NCI-H1417 treated with DMSO at 0.1 percent for 48 hours (cell line): ENCODE measurements around the gene LCN10.

Experiments
- DNase-seq: peaks from one replicate; lab custom pipeline; 2025; lab: John Stamatoyannopoulos, UW

Gene LCN10

GRCh38 chr9:136738960-136739359, 3.8 kb downstream of the LCN10 start:
- DNase-seq, result no peak

- DNase-seq, result no peak
Observed at GRCh38 chr9:136735812-136736480, 6.8 kb downstream of the LCN10 start.

DNA sequence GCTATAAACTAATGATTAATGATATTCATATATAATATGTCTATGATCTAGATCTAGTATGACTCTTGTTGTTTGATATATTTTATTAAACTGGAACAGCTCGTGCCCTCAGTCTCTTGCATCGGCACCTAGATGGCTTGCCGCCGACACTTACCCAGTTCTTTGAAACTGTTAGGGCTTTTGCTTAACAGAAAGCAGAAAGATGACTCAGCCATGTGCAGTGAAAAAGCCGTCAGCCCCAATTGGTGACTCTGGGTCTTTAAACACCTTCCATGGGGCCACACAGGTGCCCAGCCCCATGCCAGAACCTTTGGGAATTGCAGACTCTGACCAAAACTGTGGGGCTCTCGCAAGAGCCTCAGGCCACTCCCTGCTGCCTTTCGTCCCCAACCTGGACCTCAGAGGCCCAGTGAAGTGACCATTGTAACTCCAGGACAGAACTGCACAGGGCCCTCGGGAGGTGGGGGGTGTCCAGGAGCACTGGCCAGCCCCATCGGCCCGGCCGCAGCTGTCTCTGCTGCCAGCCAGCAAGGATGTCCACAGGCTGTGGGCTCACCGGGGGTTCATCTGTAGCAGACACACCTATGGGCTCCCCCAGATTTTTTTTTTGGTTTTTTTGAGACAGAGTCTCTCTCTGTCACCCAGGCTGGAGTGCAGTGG, 7.8 kb downstream of the LCN10 start:
- DNase-seq, result no peak

DNA sequence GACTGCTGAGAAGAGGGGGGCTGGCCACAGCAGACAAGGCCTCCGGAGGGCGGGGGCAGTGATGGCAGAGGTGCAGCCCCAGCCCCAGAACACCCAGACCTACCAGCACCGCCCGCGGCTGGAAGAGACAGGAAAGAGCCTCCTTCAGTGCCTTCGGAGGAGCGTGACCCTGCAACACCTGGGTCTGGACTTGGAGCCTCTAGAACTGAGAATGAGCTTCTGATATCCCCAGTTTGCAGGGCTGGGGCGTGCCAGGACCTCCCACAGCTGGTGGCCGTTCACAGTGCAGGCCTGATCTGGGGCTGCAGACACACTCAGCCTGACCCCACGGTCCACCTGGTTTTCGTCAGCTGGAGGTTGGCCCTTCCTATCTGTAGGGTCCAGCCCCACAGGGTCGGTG, 9.1 kb downstream of the LCN10 start:
- DNase-seq, result no peak

GRCh38 chr9:136732444-136733178, 10.1 kb downstream of the LCN10 start:
- no peak for DNase-seq

DNA sequence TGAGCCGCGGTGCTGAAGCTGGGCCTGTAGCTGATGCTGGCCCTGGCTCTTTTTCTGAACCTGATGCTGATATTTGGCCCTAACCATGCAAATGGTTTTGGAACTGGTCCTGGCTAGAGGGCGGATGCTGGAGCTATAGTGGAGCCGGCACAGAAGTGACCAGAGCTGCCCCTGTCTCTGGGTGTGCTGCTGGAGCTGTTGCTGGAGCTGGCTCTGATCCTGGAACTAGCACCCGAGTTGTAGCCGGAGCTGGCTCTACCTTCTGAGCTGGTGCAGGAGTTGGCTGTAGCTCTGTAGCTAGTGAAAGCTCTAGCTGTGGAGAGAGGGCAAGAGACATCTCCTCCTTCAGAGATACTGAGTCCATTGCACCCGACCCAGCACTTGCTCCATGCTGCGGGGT, 12.8 kb downstream of the LCN10 start:
- no peak for DNase-seq

- no peak for DNase-seq
Observed at GRCh38 chr9:136729144-136729543, 13.6 kb downstream of the LCN10 start.

DNA sequence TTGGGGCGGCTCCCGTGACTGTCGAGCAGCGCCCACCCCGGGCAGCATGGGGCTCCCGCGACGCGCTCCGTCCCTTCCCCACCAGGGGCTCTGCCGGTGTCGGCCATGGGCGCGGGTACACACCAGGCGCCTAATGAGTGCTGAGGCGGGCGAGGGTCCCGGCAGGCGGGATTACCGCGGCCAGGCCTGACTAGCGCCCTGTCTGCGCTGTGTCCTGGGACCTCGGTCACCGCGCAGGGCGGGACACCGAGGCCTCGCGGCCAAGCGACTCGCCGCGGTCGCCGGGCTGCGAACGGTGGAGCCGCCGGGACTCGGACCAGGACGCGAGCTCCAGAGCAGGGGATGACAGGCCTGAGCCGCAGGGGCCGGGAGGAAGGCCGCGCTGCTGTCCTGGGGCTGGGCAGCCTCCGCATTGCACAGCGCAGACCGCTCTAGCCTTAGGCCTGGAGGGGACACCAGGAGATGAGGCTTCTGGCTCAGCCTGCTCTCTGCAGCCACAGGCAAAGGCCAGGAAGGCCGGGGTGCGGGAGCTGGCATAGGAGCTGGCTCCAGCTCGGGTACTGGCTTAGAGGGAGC, 14.1 kb downstream of the LCN10 start:
- DNase-seq, result no peak

- DNase-seq, result peak; percentile 61
Observed at GRCh38 chr9:136728080-136728547, 14.6 kb downstream of the LCN10 start.

DNA sequence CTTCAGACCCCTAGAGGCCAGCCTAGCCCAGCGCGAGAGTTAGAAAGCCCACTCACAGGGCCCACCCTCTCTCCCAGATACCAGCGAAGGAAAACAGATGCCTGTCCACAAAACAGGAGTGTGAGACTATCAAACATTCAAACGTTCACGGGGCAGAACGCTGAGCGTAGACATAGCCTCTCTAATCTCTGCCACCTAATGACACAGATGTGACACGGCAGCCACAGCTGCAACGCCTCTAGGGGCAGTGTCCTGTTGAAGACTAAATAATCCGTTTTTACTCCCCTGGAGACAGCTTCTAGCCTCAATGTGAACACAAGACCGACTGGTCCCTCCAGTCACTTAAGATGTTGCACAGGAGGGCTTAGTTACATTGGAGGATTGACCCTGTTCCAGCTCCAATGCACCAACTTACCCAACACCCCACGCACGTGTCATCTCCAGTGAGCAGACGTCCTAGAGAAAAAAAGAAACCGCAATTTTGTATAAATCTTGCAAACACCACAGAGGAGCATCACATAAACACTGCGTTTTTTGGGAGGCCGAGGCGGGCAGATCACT, 16.0 kb downstream of the LCN10 start:
- no peak for DNase-seq

DNA sequence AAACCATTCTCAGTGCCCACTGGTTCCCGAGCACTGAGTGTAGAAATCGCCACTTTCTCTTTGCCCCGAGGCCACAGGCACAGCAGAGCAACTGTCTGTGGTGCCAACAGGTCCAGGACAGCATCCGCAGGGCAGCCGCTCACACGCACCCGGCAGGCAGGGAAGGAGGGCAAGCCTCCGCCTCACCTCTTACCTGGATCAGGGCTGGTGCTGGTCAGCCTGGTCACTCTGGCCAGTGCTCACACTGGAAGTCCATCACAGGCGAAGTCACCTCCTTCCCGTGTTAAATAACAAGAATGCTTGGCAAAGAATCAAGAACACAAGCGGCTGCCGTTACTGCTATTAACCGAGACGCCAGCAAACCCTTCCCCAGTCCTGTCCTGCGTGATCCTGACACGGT, 16.6 kb downstream of the LCN10 start:
- DNase-seq, result no peak

DNA sequence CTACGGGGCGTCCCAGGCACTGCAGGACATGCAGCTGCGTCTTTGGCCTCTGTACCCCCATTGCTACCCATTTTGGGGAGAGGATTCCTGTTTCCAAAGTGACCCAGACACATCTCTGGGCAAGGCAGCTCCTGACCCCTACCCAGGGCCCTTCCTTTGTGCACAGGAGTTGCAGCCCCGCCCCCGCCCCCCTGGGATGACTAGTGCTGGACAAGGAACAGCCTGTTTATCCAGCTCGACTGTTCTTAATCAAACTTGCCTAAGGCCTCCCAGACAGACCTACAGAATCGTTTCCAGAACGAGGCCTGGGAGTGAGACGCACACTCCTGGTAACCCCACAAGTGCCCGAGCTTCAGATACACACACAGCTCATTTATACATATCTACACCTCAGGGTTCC, 17.1 kb downstream of the LCN10 start:
- DNase-seq, result no peak

GRCh38 chr9:136724772-136725171, 18.0 kb downstream of the LCN10 start:
- no peak for DNase-seq

DNA sequence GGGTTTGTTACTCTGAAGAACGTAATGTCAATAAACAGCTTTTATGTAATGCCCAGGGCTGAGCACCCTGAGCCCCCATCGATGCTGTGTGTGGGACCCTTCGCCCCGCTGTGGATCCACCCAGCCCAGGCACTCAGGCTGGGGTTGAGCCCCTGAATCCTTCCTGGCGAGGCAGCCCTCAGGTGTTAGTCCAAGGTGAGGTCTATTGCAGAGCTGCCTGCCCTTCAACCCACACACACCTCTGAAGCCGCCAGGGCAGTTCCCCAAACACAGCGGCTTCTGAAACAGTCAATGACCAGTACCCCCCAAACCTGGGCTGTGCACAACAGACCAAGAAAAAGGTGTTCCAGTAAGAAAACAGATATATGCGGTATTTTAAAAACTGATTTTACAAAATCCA, 18.8 kb downstream of the LCN10 start:
- no peak for DNase-seq

DNA sequence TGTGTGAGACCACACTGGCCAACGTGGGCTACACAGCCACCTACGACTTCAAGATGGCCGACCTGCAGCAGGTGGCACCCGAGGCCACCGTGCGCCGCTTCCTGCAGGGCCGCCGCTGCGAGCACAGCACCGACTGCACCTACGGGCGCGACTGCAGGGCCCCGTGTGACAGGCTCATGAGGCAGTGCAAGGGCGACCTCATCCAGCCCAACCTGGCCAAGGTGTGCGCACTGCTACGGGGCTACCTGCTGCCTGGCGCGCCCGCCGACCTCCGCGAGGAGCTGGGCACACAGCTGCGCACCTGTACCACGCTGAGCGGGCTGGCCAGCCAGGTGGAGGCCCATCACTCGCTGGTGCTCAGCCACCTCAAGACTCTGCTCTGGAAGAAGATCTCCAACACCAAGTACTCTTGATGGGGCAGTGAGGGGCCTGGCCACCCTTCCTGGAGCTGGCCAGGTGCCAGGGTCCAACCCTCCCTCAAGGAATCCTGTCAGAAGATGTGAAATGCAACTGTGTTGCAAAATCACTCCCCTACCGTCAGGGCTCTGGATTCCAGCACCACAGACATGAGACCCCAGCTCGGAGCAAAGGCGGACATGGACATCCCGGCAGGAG, 19.3 kb downstream of the LCN10 start:
- no peak for DNase-seq

- no peak for DNase-seq
Observed at GRCh38 chr9:136722969-136723356, 19.8 kb downstream of the LCN10 start.

- DNase-seq, result no peak
Observed at GRCh38 chr9:136722093-136722968, 20.4 kb downstream of the LCN10 start.

GRCh38 chr9:136721339-136722092, 21.2 kb downstream of the LCN10 start:
- DNase-seq, result no peak

DNA sequence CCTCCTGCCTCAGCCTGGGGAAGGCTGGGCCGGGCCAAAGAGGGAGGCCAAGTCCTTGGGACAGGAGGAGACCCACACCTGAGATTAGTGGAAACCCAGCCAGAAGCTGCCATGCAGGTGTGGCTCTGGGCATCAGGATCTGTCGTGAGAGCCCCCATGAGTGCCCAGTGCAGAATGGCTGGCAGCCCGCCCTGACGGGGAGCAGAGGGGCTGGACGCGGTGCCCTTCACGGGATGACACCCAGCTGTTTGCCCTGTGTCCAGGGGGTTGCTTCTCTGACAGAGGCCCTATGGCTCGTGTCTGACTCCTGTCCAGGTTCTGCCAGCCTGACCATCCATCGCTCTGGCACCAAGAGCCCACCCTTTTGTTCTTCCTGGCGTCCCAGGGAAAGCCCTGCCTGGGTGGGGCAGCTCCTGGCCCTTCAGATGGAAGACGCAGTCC, 21.8 kb downstream of the LCN10 start:
- DNase-seq, result no peak

DNA sequence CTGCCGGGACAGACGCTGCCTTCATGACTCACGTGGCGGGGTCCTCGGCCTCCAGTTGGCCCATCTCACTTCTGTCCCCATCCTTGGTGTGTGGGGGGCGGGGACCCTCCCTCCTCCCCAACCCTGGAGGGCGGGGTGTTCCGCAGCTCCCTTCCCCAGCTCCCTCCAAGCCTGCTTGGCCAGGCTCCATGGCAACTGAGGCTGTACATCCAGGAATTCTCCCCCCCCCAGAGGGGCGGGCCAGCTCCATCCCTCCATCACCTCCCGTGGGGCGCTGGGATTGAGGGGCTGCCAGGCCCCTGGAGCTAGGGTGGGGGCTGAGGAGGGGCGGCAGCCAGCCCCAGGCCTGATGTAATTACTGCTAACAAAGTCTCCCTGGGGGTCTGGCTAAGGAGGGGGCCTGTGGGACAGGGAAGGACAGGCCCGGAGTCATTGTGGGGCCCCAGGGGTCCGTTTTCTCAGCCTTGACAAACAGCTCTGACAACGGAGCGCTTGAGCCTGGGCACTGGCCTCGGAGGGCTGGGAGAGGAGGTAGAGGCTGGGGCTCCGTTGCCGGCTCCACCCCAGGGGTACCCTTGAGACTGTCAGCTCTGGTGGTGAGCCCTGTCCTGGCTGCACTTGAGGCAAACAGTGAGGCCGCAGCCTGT, 22.4 kb downstream of the LCN10 start:
- no peak for DNase-seq
